ENCODE results near the gene GRWD1. TPM values are rescaled to one million over a fixed set of nuclear protein-coding genes. Genes with fewer than 3 reads are reported as not detected.

The GRWD1 gene
- total RNA-seq, 2 donors from 2014 or later: 36.6 to 39.2 TPM

GRCh38 chr19:48458016-48458415 is 12.2 kb downstream of the GRWD1 start:
- TF ChIP-seq CTCF (conservative IDR thresholded peaks at IDR 0.05): no peak
- Mint-ChIP-seq H3K27me3 (ENCODE audit: insufficient read depth) (no peaks in the 10 kb centered on the region), H3K27ac (no peak overlapping the region), H3K4me1 (no peaks in the 10 kb centered on the region), H3K36me3 (ENCODE audit: low read depth) (peaks cover 38% of the 10 kb centered on the region), H3K9me3 (no peaks in the 10 kb centered on the region), H3K4me3 (no peak overlapping the region)
- Histone ChIP-seq H3K4me1 (ENCODE audit: control insufficient read depth, insufficient read depth, low read length) (no peaks in the 10 kb centered on the region), H3K27ac (ENCODE audit: low read depth, low read length) (no peak overlapping the region), H3K9ac (ENCODE audit: extremely low read depth, low read length, poor library complexity, severe bottlenecking) (no peak overlapping the region), H3K4me3 (ENCODE audit: low read length) (no peak overlapping the region), H3K36me3 (ENCODE audit: control insufficient read depth, insufficient read depth, low read length) (peaks cover 37% of the 10 kb centered on the region), H3K27me3 (ENCODE audit: control insufficient read depth, insufficient read depth, low read length, poor library complexity, severe bottlenecking) (no peaks in the 10 kb centered on the region), H3K9me3 (ENCODE audit: control insufficient read depth, low read length) (no peaks in the 10 kb centered on the region)
- no peak for DNase-seq
- WGBS, 2 experiments (ENCODE audit: insufficient coverage in 1 of 2, insufficient read length in 1 of 2): 100% methylated on average over 2 of the region's 2 CpGs; no CpG with 5 or more reads in 1 of the 2 experiments

GRCh38 chr19:48461651-48461981 is 15.8 kb downstream of the GRWD1 start:
- H3K36me3 Mint-ChIP-seq (ENCODE audit: low read depth): peaks cover 30% of the 10 kb centered on the region
- DNase-seq: no peak
- H3K4me1 Mint-ChIP-seq: no peaks in the 10 kb centered on the region
- no peaks in the 10 kb centered on the region for H3K9me3 Mint-ChIP-seq
- Histone ChIP-seq H3K27me3 (ENCODE audit: control insufficient read depth, insufficient read depth, low read length, poor library complexity, severe bottlenecking) (no peaks in the 10 kb centered on the region), H3K4me3 (ENCODE audit: low read length) (no peak overlapping the region), H3K27ac (ENCODE audit: low read depth, low read length) (no peak overlapping the region), H3K9ac (ENCODE audit: extremely low read depth, low read length, poor library complexity, severe bottlenecking) (no peak overlapping the region), H3K9me3 (ENCODE audit: control insufficient read depth, low read length) (no peaks in the 10 kb centered on the region), H3K4me1 (ENCODE audit: control insufficient read depth, insufficient read depth, low read length) (no peaks in the 10 kb centered on the region), H3K36me3 (ENCODE audit: control insufficient read depth, insufficient read depth, low read length) (peaks cover 16% of the 10 kb centered on the region)
- peaks cover 15% of the 10 kb centered on the region for H3K27me3 Mint-ChIP-seq (ENCODE audit: insufficient read depth)
- H3K4me3 Mint-ChIP-seq: no peak overlapping the region
- 96 to 98% methylated on average over 35 to 36 of the region's 36 CpGs for WGBS, 2 experiments (ENCODE audit: insufficient coverage in 1 of 2, insufficient read length in 1 of 2)
- H3K27ac Mint-ChIP-seq: no peak overlapping the region
- no peak for TF ChIP-seq CTCF (conservative IDR thresholded peaks at IDR 0.05)

GRCh38 chr19:48461982-48462655 is 16.3 kb downstream of the GRWD1 start:
- DNase-seq: peak; percentile 94
- H3K36me3 ChIP-seq (ENCODE audit: control insufficient read depth, insufficient read depth, low read length): peaks cover 15% of the 10 kb centered on the region
- no peak overlapping the region for H3K4me3 Mint-ChIP-seq
- 94% methylated on average over 52 to 62 of the region's 62 CpGs for WGBS, 2 experiments (ENCODE audit: insufficient coverage in 1 of 2, insufficient read length in 1 of 2)
- no peaks in the 10 kb centered on the region for H3K9me3 ChIP-seq (ENCODE audit: control insufficient read depth, low read length)
- H3K9ac ChIP-seq (ENCODE audit: extremely low read depth, low read length, poor library complexity, severe bottlenecking): no peak overlapping the region
- H3K27ac ChIP-seq (ENCODE audit: low read depth, low read length): no peak overlapping the region
- H3K4me3 ChIP-seq (ENCODE audit: low read length): no peak overlapping the region
- no peaks in the 10 kb centered on the region for H3K4me1 Mint-ChIP-seq
- peak overlapping the region; percentile 39 for H3K27ac Mint-ChIP-seq
- peaks cover 27% of the 10 kb centered on the region for H3K36me3 Mint-ChIP-seq (ENCODE audit: low read depth)
- H3K4me1 ChIP-seq (ENCODE audit: control insufficient read depth, insufficient read depth, low read length): no peaks in the 10 kb centered on the region
- no peaks in the 10 kb centered on the region for H3K9me3 Mint-ChIP-seq
- H3K27me3 ChIP-seq (ENCODE audit: control insufficient read depth, insufficient read depth, low read length, poor library complexity, severe bottlenecking): no peaks in the 10 kb centered on the region
- peaks cover 16% of the 10 kb centered on the region for H3K27me3 Mint-ChIP-seq (ENCODE audit: insufficient read depth)
- TF ChIP-seq CTCF (conservative IDR thresholded peaks at IDR 0.05): no peak
